SK-N-MC (cell line): ENCODE measurements around the gene OR2V2.

Source experiments
- EZH2 ChIP-seq: fragments of 200-600 bp; sonication (generic); IDR thresholded peaks from one replicate; pipeline ENCODE4 v1.6.1; 2017; ENCODE audit warnings: antibody characterized with exemption
- FOXP2 ChIP-seq: optimal IDR thresholded peaks from 2 replicates; pipeline ENCODE3; 2011; ENCODE audit warnings: mild to moderate bottlenecking, moderate library complexity; ENCODE audit not compliant: insufficient read depth; ENCODE audit errors: extremely low read length, control extremely low read depth
- POLR2AphosphoS5 ChIP-seq: IDR thresholded peaks from 2 replicates; pipeline ENCODE4 v1.6.1; 2012; ENCODE audit warnings: mild to moderate bottlenecking, low read depth, low read length, borderline replicate concordance

- TF ChIP-seq EZH2 (no peak), POLR2AphosphoS5 (no peak), FOXP2 (no peak)
Observed at GRCh38 chr5:181138258-181138657, 9.1 kb upstream of the OR2V2 start.
